ENCODE data around the gene TRABD2B.

GRCh38 chr1:48031676-48032075 lies 34.5 kb upstream of the TRABD2B start:
- TF ChIP-seq CTCF (IDR thresholded peaks at IDR 0.05): no peak
- TF ChIP-seq POLR2A (IDR thresholded peaks at IDR 0.05): no peak
